H7 (cell line): ENCODE data around the gene ATP8B3. TPM values are rescaled to one million over a fixed set of nuclear protein-coding genes. Genes with fewer than 3 reads are reported as not detected.

Experiments used
- DNase-seq: peaks from one replicate; pipeline ENCODE4 v3.0.0; 2012
- H3K27me3 ChIP-seq: 2 replicates; pipeline ENCODE4 v1.6.0; 2011; ENCODE audit warnings: mild to moderate bottlenecking, low read length; ENCODE audit not compliant: control insufficient read depth, insufficient read depth
- H3K36me3 ChIP-seq: replicated peaks from 2 replicates; pipeline ENCODE4 v1.5.1; 2011; ENCODE audit warnings: low read length; ENCODE audit not compliant: control insufficient read depth, insufficient read depth
- H3K4me3 ChIP-seq: 2 replicates; pipeline ENCODE4 v1.5.1; 2011; ENCODE audit warnings: low read depth, mild to moderate bottlenecking, control low read depth, low read length, moderate library complexity; ENCODE audit not compliant: insufficient read depth
- total RNA-seq: library from RNA; depleted of rRNA; stranded (reverse); fragments of >200 nt; shearing (Covaris generic); gene quantifications from 2 replicates; pipeline ENCODE4 v1.2.3, GENCODE V29; 2014

Gene ATP8B3
- total RNA-seq, 1 experiment from 2014 or later = 7.4 TPM

DNA sequence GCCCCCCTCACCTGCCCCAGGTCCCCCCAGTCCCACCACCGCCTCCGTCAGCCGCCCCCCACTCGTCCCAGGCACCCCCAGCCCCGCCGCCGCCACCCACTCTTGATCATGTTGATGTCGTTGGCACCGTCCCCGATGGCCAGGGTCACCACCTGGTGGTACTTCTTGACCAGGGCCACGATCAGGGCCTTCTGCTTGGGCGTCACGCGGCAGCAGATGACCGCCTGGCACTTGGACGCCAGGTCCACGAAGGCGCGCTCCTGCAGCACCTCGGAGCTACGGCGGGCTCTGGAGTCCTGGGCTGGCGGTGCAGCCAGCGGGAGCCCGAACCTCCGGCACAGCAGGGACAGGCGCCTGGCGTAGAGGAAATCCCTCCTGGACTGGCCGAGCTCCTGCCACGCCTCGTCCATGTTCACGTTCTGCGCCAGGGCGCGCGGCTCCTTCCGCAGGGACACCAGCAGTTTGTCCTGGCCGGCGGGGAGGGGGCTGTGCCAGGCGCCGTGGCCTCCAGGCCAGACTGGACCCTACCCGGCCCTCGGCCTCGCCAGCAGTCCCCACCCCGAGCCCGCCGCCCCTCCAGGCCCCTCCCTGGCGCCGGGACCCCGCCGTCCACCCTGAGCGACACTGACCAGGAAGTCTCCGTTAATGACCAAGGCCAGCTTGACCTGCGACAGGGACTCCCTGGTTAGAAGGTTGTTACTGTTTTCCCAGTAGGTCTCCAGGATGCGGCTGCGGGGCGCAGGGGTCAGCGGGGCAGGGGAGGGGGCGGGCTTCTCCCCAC lies 22.6 kb downstream of the ATP8B3 start:
- H3K27me3 ChIP-seq = peaks cover 12% of the 10 kb centered on the region
- peak overlapping the region; percentile 32 for H3K4me3 ChIP-seq
- no peaks in the 10 kb centered on the region for H3K36me3 ChIP-seq
- peak; percentile 80 for DNase-seq

DNA sequence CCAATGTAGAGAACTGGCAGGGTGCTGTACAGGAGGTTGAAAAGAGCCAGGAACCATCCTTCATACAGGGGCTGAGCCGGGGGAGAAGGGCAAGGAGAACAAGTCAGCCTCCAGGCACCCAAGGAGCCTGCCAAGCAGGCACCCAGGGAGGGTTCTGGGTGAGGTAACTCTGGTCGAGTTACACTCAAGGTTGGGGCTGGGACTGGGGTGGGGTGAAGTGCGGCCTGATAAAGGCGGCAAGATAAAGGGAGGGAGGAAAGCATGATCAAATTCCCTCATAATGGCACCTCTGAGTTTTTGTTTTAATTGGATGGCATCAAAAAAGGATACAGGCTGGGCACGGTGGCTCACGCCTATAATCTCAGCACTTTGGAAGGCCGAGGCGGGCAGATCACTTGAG lies 25.0 kb downstream of the ATP8B3 start:
- no peaks in the 10 kb centered on the region for H3K36me3 ChIP-seq
- no peak overlapping the region for H3K4me3 ChIP-seq
- DNase-seq = no peak
- H3K27me3 ChIP-seq = peaks cover 12% of the 10 kb centered on the region

DNA sequence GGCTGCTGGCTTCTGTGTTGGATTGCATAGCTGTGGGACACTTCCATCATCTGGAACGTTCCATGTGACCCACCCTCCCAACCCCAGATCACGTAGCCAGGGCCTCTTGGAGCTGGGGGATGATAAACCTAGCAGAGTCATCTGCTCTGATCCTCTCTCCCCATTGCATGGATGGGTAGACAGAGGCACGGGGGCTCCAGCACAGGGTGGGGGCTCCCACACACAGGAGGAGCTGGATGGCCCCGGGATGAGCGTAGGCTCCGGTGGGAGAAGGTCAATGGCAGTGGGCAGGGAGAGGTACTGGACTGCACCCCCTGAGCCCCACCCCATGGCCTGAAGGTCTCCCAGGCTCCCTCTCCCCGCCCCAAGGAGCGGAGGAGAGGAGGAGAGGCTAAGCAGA lies 25.4 kb downstream of the ATP8B3 start:
- H3K36me3 ChIP-seq = no peaks in the 10 kb centered on the region
- no peak for DNase-seq
- no peak overlapping the region for H3K4me3 ChIP-seq
- peaks cover 12% of the 10 kb centered on the region for H3K27me3 ChIP-seq

DNA sequence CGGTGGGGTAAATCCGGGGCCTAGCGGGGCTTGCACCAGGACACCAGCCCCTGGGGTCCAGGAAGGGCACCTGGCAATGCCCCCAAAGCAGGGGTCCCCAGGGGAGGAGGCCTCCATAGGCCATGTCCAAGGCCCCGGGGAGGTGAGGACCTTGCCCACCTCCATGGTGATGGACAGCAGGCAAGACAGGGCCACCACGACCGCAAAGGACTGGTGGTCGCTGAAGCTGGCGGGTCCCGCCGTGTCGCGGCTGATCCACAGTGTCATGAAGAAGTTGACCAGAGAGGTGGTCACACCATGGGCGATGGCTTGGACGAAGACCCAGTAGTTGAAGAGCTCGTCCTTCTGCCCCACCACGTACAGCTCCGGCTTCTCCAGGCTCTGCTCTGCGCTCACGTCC lies 26.8 kb downstream of the ATP8B3 start:
- no peaks in the 10 kb centered on the region for H3K36me3 ChIP-seq
- H3K4me3 ChIP-seq = no peak overlapping the region
- H3K27me3 ChIP-seq = peaks cover 19% of the 10 kb centered on the region
- no peak for DNase-seq

DNA sequence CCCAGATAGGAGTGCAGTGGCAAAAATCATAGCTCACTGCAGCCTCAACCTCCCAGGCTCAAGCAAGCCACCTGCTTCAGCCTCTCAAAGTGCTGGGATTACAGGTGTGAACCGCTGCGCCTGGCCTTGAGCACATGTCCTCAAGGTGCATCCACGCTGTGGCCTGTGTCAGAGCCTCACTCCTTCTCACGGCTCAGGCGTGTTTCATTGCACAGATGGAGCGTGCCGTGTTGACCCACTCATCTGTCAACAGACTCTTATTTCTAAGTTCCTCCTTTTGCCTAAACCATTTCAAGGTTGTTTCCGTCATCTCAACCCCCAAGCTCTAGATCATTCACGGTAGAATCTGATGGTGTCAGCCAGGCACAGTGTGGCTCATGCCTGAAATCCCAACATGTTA lies 28.2 kb downstream of the ATP8B3 start:
- H3K27me3 ChIP-seq = peaks cover 26% of the 10 kb centered on the region
- no peak overlapping the region for H3K4me3 ChIP-seq
- no peaks in the 10 kb centered on the region for H3K36me3 ChIP-seq
- no peak for DNase-seq

DNA sequence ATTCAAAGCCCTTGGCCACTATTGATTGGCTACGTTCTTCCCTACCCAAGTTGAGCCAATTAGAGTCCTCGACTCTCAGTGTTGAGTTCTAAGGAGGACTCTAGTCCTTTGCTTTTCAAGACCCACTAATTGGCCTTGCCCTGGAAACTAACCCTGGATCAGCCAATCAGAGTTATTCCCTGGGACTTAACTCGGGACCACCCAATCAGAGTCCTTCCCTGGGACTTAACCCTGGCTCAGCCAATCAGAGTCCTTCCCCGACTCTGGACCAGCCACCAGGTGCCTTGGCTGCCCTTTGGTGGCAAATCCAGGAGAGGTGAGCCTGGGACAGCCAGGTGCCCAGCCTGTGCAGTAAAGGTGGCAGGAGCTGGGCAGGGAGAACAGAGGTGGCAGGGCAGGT lies 28.7 kb downstream of the ATP8B3 start:
- no peaks in the 10 kb centered on the region for H3K36me3 ChIP-seq
- no peak for DNase-seq
- H3K27me3 ChIP-seq = peaks cover 28% of the 10 kb centered on the region
- H3K4me3 ChIP-seq = no peak overlapping the region

DNA sequence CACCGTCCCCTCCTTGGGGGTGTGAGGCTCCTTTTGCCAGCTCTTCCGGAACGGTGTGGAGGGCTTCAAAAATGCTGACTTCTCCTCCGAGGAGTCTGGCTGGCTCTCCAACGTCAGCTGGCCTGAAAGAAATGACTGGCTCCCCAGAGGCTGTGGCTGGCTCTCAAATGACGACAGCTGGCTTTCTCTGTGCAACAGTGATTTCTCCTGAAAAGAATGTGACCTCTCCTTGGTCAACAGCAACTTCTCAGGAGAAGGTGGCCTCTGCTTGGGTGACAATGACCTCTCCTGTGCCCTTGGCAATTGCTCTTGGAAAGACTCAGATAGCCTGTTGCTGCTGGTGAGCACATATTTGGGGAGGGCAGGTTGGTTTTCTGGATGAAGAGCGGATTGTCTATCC lies 29.6 kb downstream of the ATP8B3 start:
- H3K4me3 ChIP-seq = no peak overlapping the region
- H3K27me3 ChIP-seq = peaks cover 30% of the 10 kb centered on the region
- no peaks in the 10 kb centered on the region for H3K36me3 ChIP-seq
- no peak for DNase-seq

DNA sequence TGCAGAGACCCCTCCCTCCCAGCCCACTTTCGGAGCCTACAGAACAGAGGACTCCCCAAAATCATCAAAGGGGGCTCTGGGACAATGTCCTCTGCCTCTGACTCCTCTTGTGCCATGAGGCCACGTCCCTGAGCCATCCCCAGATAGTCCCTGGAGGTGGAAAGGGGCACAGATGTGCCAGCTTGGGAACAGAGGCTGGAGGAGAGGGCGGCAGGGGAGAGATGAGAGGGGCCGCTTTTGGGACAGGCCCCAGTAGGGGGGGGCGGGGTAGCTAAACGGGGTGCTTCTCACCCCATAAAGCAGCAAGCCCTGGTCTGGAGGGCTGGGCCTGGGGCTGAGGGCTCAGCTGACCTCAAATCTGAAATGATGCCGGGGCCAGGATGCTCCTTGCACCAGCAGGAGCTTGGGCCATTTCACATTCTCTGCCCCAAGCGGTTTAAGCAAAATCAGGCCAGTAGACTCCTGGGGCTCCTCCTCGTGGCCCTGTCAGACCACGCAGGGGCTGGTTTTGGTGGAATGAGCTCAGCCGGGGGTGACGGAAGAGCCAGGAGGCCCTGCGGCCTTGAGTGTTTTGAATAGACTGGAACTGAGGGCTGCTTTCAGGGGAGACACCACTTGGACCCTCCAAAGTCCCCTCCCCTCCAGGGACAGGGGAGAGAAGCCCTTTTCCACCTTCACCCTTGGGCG lies 31.7 kb downstream of the ATP8B3 start:
- H3K4me3 ChIP-seq = no peak overlapping the region
- no peaks in the 10 kb centered on the region for H3K36me3 ChIP-seq
- DNase-seq = no peak
- H3K27me3 ChIP-seq = peaks cover 51% of the 10 kb centered on the region

DNA sequence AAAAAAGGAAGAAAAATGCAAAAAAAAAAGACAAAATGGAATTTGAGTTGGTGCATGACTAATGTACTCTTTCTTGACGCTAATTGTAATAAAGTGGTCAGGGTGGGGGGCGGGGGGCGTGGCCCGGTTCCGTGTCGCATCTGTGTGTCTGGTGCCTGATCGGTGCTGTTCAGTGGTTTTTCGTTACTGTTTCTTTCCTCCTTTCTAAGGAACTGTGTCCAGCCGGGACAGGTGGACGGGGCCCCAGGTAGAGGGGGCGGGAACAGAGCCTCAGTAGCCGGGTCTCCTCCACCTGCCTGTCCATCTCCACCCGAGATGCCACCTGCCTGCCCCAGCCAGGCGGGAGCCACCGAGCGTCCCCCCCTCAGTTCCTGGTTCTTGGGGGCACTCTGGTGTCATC lies 32.5 kb downstream of the ATP8B3 start:
- no peaks in the 10 kb centered on the region for H3K36me3 ChIP-seq
- DNase-seq = peak; percentile 64
- H3K27me3 ChIP-seq = peaks cover 59% of the 10 kb centered on the region
- no peak overlapping the region for H3K4me3 ChIP-seq

DNA sequence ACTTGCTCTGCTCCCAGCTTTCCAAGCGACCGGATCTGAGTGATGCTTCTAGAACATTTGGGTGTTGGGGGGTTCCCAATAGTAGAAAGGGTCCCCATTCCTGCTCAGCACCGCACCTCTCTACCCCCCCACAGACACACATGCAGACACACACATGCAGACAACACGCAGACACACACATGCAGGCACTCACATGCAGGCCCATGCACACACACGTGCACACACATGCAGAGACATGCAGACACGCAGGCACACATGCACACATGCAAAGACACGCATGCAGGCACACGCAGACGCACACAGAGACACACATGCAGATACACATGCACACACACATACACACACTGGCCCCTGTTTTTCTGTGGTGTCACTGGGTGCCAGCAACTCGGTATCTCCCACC lies 34.9 kb downstream of the ATP8B3 start:
- Histone ChIP-seq H3K36me3 (no peaks in the 10 kb centered on the region), H3K4me3 (no peak overlapping the region), H3K27me3 (peaks cover 73% of the 10 kb centered on the region)
- no peak for DNase-seq

DNA sequence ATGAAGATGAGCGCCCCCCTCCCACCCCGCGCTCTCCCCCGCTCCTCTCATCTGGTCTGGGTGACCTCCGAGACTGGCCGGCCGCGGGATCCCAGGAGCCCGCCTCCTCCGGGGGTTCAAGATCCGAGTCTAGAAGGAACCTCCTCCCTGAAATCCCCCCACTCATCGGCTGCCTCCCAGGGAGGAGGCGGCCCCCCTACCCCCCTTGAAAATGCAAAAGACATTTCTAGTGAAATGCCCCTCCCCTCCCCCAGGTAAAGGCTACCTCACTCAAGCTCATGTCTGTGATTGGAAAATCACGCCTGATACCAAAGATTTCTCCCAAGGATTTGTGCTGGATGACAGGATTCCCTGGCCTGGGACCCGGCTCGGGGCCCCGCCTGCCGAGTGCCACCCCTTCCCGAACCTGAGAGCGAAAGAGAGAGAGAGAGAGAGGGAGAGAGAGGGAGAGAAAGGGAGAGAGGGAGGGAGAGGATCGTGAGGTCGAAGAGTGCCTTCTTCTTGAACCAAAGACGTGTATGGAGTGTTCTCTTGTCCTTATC lies 35.4 kb downstream of the ATP8B3 start:
- Histone ChIP-seq H3K36me3 (no peaks in the 10 kb centered on the region), H3K27me3 (peaks cover 73% of the 10 kb centered on the region), H3K4me3 (peak overlapping the region; percentile 22; the same call in 1 of the 2 replicates)
- peak; percentile 75 for DNase-seq

DNA sequence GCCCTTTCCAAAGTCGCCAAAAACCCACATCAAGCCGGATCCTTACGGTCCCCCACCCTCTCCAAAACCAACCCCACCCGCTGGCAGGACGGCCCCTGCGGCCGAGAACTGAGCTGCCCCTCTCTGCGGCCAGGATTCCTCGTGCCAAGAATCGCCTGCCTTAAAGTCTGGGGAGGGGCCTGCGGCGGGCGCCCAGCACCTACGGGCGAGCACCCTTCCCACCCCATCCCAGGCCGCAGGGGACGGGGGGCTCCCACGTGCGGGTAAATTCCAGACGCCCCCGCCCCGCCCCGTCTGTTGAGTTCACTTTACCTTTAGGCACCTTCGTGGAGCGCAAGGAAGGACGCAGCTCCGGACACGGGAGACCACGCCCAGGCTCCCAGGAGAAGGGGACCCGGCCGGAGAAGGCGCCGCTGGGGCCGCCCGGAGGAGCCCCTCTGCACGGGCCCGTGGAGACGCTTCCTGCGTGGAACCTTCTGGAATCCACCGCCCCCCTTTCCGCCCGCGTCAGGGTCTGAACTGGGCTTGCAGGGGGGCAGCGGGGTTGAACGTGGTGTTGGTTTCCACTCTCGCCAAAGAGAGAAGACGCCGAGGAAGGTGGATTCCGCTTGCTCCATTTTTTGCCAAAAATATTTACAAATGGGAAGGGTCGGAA lies 36.0 kb downstream of the ATP8B3 start:
- DNase-seq = peak; percentile 77
- H3K4me3 ChIP-seq = peak overlapping the region; percentile 22; the same call in 1 of the 2 replicates
- peaks cover 73% of the 10 kb centered on the region for H3K27me3 ChIP-seq
- H3K36me3 ChIP-seq = no peaks in the 10 kb centered on the region

DNA sequence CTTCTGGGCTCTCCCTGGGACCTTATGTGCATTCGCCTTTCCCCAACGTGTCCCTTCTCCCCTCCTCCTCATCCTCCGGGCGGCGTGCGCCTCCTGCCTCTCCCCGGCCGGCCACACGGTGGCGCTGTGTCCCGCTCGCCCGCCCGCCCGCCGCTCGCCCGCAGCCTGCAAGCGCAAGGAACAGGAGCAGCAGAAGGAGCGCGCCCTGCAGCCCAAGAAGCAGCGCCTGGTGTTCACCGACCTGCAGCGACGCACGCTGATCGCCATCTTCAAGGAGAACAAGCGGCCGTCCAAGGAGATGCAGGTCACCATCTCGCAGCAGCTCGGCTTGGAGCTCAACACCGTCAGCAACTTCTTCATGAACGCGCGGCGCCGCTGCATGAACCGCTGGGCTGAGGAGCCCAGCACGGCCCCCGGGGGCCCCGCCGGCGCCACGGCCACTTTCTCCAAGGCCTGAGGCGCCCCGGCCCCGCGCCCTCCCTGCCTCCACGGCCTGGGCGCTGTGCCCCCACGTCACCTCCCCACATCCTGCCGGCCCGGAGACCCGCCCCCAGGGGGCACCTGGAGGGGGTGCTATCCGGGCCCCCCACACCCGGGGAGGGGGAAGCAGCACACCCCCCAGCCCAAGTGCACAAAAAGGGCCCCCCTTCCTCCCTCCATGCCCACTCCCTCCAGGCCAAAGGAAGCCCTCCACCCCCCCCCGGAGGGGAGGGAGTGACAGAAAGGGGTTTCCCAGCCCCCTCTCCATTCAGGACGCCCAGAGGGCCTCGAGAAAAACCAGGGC lies 36.9 kb downstream of the ATP8B3 start:
- DNase-seq = peak; percentile 95
- Histone ChIP-seq H3K4me3 (peak overlapping the region; percentile 42), H3K27me3 (peaks cover 67% of the 10 kb centered on the region), H3K36me3 (no peaks in the 10 kb centered on the region)

DNA sequence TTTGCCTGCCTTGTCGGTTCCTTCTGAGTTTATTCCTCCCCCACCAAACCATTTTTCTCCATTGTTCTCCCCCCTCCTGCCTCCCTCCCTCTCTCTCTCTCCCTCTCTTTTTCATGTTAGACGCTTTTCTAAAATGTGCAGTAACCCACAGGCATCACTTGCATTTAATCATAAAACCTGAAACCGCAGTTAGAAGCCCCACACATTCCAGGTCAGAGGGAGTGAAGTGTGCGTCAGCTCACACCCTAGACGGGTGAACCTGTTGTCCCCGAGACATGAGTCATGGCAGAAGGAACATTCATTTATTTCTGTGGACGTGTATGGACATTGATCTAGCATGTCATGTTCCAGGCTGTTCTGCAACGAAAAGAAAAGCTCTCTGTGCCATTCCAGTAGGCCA lies 38.9 kb downstream of the ATP8B3 start:
- Histone ChIP-seq H3K36me3 (no peaks in the 10 kb centered on the region), H3K4me3 (no peak overlapping the region), H3K27me3 (peaks cover 63% of the 10 kb centered on the region)
- no peak for DNase-seq
